ENCODE results near the gene FIZ1.

The FIZ1 gene

DNA sequence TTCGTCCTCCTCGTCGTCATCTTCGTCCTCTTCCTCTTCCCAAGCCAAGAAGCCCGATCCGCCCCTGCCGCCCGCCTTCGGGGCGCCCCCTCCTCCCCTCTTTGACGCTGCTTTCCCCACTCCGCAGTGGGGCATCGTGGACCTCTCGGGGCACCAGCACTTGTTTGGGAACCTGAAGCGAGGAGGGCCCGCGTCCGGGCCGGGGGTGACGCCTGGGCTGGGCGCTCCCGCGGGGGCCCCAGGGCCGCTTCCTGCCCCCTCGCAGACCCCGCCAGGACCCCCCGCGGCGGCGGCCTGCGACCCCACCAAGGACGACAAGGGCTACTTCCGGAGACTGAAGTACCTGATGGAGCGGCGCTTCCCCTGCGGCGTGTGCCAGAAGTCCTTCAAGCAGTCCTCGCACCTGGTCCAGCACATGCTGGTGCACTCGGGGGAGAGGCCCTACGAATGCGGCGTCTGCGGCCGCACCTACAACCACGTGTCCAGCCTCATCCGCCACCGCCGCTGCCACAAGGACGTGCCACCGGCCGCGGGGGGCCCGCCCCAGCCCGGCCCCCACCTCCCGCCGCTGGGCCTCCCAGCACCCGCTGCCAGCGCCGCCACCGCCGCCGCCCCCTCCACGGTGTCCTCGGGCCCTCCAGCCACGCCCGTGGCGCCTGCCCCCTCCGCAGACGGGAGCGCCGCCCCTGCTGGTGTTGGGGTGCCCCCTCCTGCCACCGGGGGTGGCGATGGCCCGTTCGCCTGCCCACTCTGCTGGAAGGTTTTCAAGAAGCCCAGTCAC lies 14.8 kb upstream of the FIZ1 start:
- no peak for DNase-seq (ENCODE audit: low read depth in 1 of 2, low spot score in 1 of 2)

DNA sequence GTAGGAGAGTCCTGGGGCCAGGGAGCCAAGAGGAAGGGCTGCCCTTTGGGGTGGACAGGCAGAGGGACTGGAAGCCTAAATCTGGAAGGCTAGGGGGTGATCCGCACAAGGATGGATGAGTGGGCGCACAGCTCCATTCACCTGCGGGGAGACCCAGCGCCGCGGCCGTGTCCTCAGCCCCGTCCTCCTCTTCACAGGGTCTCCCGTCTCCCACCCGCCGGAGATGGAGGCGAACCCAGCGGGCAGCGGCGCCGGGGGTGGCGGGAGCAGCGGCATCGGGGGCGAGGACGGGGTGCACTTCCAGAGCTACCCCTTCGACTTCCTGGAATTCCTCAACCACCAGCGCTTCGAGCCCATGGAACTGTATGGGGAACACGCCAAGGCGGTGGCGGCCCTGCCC lies 14.1 kb upstream of the FIZ1 start:
- no peak for DNase-seq (ENCODE audit: low read depth in 1 of 2, low spot score in 1 of 2)

DNA sequence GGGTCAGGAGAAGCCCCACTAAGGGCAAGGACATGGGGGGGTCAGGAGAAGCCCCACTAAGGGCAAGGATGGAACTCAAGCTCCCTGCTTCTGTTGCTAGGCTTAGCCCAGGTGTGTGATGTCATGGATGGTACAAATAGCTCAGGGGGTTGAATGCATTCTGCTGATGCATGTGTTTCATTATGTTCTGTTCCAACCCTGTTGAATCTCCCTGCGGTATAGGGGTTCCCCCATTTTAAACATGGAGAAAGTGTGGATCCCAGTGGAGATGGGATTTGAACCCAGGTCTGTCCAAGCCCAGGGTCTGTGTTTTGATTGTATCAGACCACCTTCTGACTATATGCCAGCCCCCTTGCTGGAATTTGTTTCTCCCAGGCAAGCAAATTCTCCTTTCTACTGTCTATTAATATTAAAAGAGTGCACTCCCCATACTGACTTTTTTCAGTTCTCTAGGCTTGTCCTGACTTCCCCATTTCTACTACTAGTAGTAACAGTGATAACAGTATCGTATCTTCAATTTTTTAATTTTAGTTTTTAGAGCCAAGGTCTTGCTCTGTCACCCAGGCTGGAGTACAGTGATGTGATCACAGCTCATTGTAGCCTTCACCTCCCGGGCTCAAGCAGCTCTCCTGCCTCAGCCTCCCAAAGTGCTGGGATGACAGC lies 12.8 kb upstream of the FIZ1 start:
- DNase-seq (ENCODE audit: low read depth in 1 of 2, low spot score in 1 of 2), result no peak

DNA sequence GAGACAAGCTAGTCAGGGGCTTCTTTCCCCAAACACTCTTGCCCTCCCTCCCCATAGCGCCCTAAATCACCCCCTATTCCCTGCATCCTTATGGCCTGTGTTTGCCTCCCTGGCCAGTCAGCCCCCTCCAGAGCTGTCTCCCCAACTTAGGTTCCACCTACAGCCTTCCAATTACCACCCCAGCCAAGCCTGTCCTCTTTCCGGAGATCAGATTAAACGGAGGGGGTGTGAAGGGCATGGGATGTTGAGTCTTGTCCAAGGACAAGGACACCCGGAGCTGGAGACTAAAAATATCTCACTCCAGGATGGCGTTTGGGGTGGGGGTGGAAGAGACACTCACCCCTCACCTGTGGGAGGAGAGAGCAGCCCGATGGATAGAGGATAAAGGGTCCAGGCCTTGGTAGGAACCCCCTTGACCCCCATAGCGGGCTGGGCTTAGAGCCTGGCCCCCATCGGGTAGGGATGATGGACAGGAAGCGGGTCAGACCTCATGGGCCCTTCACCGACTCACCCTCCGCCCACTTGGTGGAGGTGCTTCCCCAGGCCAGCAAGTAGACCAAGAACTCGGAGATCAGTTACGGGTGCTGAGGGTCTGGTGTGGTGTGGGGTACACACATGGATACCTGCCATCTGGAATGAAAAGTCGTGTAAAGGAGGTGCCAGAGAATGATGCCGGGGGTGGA lies 12.1 kb upstream of the FIZ1 start:
- DNase-seq (ENCODE audit: low read depth in 1 of 2, low spot score in 1 of 2), result no peak

DNA sequence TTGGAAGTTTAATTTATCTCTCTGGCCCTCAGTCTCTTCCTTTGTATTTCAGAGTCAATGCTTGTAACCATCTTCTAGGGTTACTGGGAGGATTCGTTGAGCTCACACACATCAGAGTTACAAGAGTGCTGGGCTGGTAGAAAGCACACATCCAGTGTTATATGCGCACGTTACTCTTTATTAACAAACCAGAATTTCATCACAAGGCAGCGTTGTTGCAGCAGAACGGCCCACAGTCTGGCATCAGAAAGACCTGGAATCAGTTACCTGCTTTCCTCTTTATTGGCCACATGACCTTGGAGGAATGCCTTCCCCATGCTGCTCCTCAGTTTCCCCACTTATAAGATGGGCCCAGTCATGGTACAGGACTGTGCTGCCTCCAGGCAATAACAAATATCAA lies 10.0 kb upstream of the FIZ1 start:
- DNase-seq (ENCODE audit: low read depth in 1 of 2, low spot score in 1 of 2), result no peak

DNA sequence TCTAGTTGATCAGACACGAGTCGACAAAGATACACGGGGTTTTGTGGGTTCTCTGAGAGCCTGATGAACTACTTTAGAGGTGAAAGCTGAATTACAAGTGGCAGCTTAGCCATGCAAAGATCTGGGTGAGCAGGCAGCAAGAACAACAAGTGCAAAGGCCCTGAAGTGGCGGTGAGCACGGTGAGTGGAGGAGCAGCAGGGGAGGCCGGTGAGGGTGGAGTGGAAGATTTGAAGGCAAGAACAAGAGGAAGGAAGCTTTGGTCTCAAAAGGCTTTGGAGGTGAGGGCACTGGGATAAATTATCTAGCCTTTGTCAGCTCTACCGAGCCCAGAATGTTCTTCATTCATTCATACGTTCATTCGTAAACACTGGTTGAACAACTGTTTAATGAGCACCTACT lies 7.5 kb upstream of the FIZ1 start:
- DNase-seq (ENCODE audit: low read depth in 1 of 2, low spot score in 1 of 2), result no peak

DNA sequence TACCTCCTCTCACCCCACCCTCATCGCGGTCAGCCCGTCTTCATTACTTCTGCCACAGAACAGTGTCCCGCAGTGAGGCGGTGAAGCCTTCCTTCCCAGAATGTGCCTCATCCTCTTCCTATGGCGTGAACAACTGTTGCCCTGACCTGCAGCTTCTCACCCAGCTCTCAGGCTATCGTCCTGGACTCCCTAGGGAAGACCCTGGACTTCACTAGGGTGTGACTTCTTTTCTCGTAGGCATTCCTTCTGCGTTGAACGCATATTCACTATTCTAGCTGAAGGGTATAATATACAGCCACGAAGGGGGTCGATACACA lies 7.1 kb upstream of the FIZ1 start:
- no peak for DNase-seq (ENCODE audit: low read depth in 1 of 2, low spot score in 1 of 2)

DNA sequence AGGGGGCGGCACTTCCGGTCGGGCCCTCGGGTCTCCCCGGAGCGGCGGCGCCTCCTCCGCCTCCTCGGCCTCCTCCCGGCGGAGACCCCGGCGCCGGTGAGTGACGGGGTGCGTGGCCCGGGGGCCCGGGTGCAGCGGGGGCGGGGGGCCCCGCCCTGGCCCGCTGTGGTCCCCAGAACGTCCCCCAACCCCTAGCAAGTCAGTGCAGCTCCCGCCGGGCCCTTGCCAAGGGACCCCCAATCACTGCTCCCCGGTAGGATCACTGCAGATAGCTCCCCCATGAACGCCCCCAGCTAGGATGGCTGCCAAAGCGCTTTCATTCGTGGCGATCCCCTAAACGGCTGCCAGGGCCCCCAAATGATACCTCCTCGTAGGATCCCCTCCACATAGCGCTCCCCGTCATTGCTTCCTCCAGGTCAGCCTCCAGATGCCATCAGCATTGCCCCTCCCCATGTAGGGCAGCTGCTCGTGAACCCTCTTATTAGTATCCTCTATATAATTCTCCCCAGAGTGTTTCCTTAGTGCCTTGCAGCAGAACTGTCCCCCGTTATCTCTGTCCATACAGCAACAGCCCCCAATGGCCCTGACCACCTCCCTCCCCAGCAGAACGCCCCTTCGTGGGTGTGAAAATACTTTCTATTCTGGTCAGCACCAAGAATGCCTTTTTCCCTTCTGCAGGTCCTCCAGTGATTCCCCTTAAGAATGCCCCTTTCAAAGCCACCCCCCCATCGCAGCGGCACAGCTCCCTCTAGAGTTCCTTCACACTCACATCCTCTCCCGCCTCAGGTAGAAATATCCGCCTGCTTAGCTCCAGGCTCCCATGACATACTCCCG lies 6.5 kb upstream of the FIZ1 start, which contains the start of gene ZNF865:
Gene ZNF865, plus strand, starts transcription at position 11 of the 834 bp plus-strand sequence. CDS start 7,972 bp downstream, outside the sequence.
- peak; percentile 43 to 51 for DNase-seq (ENCODE audit: low read depth in 1 of 2, low spot score in 1 of 2)

DNA sequence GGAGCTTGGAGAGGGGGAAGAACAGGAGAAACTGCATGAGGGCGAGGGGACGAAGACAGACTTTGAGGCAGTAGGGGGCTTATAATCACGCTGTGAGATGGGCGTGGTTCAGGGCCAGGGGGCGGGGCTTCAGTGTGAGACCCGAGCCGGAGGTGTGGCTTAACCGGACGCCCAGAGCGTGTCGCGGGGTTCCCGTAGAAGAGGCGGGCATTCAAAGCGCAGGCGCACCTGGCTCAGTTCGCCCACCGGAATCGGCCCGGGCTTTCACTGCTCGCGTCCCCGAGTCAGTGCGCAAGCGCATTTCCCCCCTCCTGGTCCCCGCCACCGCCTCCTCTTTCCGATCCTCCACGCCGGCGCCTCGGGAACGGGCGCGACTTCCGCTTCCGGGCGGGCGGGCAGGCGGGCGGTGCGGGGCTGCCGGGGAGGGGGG lies 5.9 kb upstream of the FIZ1 start:
- peak; percentile 93 to 98 for DNase-seq (ENCODE audit: low read depth in 1 of 2, low spot score in 1 of 2)

DNA sequence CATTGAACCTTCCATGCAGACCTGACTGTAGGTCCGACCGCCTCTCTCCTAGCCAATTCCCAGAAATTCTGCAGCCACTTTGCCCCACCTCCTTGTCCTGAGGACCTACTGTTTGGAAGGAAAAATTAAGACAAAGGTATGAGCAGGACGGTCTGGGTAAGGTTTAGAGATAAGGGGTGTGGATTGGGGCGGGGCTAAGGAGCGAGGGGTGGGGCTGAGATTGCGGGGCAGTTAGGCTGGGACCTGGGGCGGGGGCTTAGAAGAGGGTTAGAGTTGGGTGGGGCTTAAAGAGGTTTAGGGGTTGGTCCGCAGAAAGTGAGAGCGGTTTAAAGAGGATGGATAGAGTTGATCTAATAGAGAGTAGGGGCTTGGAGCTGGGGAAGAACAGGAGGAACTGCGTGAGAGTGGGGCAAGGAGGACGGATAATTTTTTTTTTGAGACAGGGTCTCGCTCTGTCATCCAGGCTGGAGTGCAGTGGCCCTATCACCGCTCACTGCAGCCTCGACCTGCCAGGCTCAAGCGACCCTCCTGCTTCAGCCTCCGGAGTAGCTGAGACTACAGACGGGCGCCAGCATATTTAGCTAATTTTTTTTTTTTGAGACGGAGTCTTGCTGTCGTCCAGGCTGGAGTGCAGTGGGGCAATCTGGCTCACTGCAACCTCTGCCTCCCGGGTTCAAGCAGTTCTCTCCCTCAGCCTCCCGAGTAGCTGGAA lies 4.4 kb upstream of the FIZ1 start:
- no peak for DNase-seq (ENCODE audit: low read depth in 1 of 2, low spot score in 1 of 2)

DNA sequence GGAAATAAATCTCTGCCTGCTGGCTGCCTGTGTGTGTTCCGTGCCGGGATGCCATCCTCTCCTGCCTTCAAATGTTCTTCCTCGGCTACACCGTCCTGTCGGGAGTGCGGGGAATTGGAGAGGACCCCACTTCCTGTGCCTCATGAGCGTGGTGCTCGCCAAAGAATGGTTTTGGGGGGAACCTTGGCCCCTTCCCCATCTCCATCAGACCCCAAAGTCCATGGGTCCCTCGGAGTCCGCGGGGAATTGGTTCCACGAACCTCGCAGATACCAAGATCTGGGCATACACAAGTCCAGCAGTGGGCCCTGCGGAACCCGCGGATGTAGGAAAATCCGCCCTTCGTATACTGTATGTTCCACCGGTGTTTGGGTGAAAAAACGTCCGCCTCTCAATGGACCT lies 3.8 kb upstream of the FIZ1 start:
- no peak for DNase-seq (ENCODE audit: low read depth in 1 of 2, low spot score in 1 of 2)

DNA sequence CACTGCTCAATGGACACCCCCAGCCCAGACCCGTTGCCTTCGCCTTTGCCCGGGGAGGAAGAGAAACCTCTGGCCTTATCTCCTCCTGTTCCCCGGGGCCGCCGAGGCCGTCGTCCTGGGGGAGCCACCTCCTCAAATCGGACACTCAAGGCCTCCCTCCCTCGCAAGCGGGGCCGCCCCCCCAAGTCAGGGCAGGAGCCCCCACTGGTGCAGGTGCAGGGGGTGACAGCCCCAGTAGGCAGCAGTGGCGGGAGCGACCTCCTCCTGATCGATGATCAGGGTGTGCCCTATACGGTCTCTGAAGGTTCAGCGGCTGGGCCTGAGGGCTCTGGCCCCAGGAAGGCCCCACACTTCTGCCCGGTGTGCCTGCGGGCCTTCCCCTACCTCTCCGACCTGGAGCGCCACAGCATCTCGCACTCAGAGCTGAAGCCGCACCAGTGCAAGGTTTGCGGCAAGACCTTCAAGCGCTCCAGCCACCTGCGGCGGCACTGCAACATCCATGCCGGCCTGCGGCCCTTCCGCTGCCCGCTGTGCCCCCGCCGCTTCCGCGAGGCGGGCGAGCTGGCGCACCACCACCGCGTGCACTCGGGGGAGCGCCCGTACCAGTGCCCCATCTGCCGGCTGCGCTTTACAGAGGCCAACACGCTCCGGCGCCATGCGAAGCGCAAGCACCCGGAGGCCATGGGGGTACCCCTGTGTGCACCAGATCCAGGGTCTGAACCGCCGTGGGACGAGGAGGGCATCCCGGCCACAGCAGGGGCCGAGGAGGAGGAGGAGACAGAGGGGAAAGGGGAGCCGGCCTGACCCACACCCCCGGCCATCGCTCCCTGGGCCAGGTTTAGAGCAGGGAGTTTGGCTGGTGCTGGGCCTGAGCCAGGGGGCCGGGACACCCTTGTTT lies 3.0 kb upstream of the FIZ1 start:
- DNase-seq (ENCODE audit: low read depth in 1 of 2, low spot score in 1 of 2), result no peak

DNA sequence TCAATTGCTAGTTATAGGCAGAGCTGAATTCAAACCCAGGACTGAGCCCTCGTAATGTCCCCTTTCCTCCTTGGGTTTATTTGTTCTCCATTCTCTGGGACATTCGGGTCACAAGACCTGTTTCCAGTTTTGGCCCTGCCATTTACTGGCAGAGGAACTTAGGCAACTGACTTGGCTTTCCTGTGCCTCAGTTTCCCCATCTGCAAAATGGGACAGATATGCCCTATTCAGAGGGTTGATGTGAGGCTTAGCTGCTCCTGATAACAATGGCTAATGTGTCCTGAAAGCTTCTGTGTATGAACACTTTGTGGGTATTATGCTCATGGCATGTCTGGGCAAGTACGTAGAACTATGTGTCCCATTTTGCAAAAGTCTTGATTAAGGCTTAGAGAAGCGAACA lies 1.8 kb upstream of the FIZ1 start:
- DNase-seq (ENCODE audit: low read depth in 1 of 2, low spot score in 1 of 2), result no peak

DNA sequence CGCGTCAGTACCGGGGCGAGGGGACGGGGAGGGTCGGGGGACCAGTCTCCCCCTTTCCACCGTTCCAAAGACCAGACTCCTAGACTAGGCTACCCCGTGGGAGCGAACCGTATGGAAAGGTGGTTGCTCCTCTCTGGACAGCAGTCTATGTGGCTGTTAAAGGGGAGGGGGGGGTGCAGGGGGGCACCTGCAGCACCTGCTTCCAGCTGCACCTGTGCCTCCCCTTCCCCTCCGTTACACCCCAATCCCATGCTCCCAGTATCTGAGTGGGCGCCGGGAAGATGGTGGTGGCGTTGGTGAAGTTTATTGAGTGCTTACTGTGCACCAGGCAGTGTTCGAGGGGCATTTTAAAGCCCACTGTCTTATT lies 1.3 kb upstream of the FIZ1 start:
- DNase-seq (ENCODE audit: low read depth in 1 of 2, low spot score in 1 of 2), result no peak

DNA sequence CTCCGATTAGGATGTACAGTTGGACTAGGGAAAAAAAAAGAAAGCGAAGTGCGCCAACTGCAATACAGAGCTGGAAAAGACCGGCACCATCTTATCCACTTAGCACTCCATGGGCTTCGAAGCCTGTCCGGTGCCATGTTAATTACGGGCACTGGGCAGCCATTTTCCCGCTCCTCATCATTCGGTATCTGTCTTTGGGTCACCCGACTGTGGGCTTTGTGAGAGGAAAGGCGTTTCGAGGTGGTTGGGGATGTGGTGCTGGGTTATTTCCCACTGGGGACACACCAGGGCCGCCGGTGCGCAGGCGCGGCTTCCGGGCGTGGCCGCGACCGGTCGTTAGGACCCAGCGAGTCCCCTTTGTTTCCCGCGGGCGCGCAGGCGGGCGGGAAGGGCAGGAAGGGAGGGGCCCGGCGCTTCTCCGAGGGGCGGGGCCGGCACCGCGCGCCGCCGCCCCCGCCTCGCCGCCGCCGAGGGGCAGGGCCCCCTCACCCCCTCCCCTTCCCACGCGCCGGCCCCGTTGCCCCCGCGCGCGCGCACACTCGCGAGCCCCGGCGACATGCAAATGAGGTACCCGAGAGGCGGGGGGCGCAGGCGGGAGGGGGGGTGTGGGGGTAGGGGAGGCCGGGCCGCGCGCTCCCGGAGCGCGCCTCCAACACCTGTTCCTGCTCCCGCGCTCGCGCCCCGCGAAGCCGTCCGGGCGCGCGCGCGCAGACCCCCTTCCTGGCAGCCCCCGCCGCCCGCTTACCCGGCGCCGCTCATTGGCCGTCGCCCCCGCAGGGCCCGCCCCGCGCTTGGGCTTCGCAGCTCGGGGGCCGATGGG lies 735 bp upstream of the FIZ1 start, which contains the start of gene ZNF524:
Gene ZNF524, plus strand, starts transcription at position 447 of the 820 bp plus-strand sequence. CDS start 1,825 bp downstream, outside the sequence.
- peak; percentile 60 to 77 for DNase-seq (ENCODE audit: low read depth in 1 of 2, low spot score in 1 of 2)

DNA sequence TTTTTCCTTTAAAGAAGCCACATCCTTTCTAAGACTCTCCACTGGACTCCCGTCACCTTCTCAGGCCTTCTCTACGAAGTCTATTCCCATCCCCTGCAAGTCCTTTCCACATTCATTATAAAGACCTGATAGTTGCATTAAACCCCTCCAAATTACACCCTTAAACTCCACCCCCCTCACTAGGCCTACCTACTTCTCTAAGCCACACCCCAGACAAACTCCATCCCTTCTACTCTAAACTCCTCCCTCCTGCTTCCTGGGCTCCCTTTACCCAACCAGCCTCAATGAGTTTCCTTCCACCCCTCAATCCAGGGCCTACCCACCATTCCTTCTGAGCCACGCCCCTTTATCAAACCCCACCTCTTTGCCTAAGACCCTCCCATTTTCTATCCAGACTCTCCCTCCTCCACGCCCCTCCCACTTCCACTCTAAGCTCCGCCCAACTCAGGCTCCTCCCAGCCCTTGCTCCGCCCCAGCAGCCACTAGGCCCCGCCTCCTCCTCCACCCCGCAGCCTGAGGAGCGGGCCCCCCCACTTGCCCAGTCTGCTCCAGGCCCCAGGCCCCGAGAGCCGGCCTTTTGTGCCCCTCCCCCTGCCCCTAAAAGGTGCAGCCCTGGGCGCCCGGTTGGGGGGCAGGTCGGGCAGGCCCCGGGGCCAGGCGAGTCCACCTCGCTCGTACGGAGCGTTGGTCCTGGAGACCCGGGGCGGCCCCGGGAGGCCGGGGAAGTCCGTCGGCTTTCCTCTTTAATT lies 424 bp downstream of the FIZ1 start:
- DNase-seq (ENCODE audit: low read depth in 1 of 2, low spot score in 1 of 2), result peak; percentile 74 to 86

DNA sequence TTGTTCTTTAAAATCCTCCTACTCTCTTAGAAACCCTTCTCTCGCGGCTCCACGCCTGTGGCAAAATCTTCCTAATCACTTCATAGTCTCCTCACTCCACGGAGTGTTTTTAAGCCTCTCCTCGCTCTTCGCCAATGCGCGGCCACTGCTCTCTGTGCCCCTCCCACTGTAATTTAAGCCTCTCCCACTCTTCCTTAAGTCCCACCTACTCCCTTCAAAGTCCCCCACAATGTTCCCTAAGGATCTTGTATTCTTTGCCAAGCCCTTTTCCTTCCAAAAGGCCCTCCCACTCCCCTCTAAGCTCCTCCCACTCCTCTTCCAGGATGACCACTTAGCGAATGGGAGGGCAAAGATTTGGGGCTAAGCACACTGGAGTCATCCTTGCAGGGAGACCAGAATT lies 1.3 kb downstream of the FIZ1 start:
- DNase-seq (ENCODE audit: low read depth in 1 of 2, low spot score in 1 of 2), result no peak

DNA sequence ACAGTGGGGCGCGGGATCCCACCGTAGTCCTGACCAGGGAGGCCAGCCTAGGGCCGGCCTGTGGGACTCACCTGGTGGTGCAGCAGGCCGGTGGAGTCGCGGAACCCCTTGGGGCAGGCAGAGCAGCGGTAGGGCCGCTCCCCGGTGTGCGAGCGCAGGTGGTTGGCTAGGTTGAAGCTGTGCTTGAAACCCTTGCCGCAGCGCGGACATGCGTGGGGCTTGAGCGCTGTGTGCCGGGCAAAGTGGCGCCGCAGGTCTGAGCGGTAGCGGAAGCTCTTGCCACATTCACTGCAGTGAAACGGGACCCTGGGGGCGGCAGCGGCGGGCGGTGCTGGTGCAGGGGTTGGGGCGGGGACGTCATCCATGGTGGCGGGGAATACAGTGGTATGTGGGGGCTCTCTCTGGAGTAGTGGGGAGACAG lies 1.8 kb downstream of the FIZ1 start:
- no peak for DNase-seq (ENCODE audit: low read depth in 1 of 2, low spot score in 1 of 2)

Data from activated T-helper 1 cell treated with anti-CD3 and anti-CD28 coated beads, Interleukin-2, amount 50 U/mL, for 16 hours (primary cell).